ENCODE data around the gene DDR1.
A peak's percentile ranks its signal among the peaks of the same experiment; 100 is the strongest.

Gene DDR1

GRCh38 chr6:30873137-30873640, 11.1 kb upstream of the DDR1 start:
- no peak for TF ChIP-seq REST (IDR thresholded peaks at IDR 0.05; ENCODE audit: low read depth)
- TF ChIP-seq EGR1 (IDR thresholded peaks at IDR 0.05) = no peak
- no peak for TF ChIP-seq CEBPB (IDR thresholded peaks at IDR 0.05)
- no peak for TF ChIP-seq TCF12 (IDR thresholded peaks at IDR 0.05; ENCODE audit: low read depth)
- TF ChIP-seq USF1 (IDR thresholded peaks at IDR 0.05) = no peak
- no peak for TF ChIP-seq TAF1 (IDR thresholded peaks at IDR 0.05; ENCODE audit: low read depth)
- TF ChIP-seq YY1 (IDR thresholded peaks at IDR 0.05; ENCODE audit: low read depth) = no peak
- TF ChIP-seq NFIC (IDR thresholded peaks at IDR 0.05) = no peak
- TF ChIP-seq ZBTB7A (IDR thresholded peaks at IDR 0.05; ENCODE audit: low read depth) = no peak
- TF ChIP-seq RAD21 (IDR thresholded peaks at IDR 0.05; ENCODE audit: low read depth) = no peak
- no peak for TF ChIP-seq EP300 (IDR thresholded peaks at IDR 0.05; ENCODE audit: borderline replicate concordance)
- TF ChIP-seq MAX (IDR thresholded peaks at IDR 0.05) = no peak
- TF ChIP-seq CREB1 (IDR thresholded peaks at IDR 0.05; ENCODE audit: low read depth) = no peak
- TF ChIP-seq TEAD4 (IDR thresholded peaks at IDR 0.05) = no peak
- TF ChIP-seq FOXM1 (IDR thresholded peaks at IDR 0.05; ENCODE audit: borderline replicate concordance, low read depth) = no peak

- no peak for TF ChIP-seq ZBTB7A (IDR thresholded peaks at IDR 0.05; ENCODE audit: low read depth)
- TF ChIP-seq FOXM1 (IDR thresholded peaks at IDR 0.05; ENCODE audit: borderline replicate concordance, low read depth) = no peak
- TF ChIP-seq EGR1 (IDR thresholded peaks at IDR 0.05) = no peak
- TF ChIP-seq REST (IDR thresholded peaks at IDR 0.05; ENCODE audit: low read depth) = no peak
- TF ChIP-seq TCF12 (IDR thresholded peaks at IDR 0.05; ENCODE audit: low read depth) = no peak
- no peak for TF ChIP-seq NFIC (IDR thresholded peaks at IDR 0.05)
- TF ChIP-seq YY1 (IDR thresholded peaks at IDR 0.05; ENCODE audit: low read depth) = no peak
- TF ChIP-seq USF1 (IDR thresholded peaks at IDR 0.05) = no peak
- no peak for TF ChIP-seq EP300 (IDR thresholded peaks at IDR 0.05; ENCODE audit: borderline replicate concordance)
- TF ChIP-seq TAF1 (IDR thresholded peaks at IDR 0.05; ENCODE audit: low read depth) = no peak
- TF ChIP-seq MAX (IDR thresholded peaks at IDR 0.05) = no peak
- no peak for TF ChIP-seq CEBPB (IDR thresholded peaks at IDR 0.05)
- no peak for TF ChIP-seq CREB1 (IDR thresholded peaks at IDR 0.05; ENCODE audit: low read depth)
- no peak for TF ChIP-seq TEAD4 (IDR thresholded peaks at IDR 0.05)
Measured at GRCh38 chr6:30875244-30876038, 8.9 kb upstream of the DDR1 start.

- peak; percentile 52; the same call in 1 of the 2 replicates for TF ChIP-seq EP300 (IDR thresholded peaks at IDR 0.05; ENCODE audit: borderline replicate concordance)
- peak; percentile 23; the same call in 1 of the 2 replicates for TF ChIP-seq TEAD4 (IDR thresholded peaks at IDR 0.05)
- no peak for TF ChIP-seq EGR1 (IDR thresholded peaks at IDR 0.05)
- peak; percentile 76 for TF ChIP-seq NFIC (IDR thresholded peaks at IDR 0.05)
Measured at GRCh38 chr6:30876039-30876730, 8.1 kb upstream of the DDR1 start.

GRCh38 chr6:30877419-30878262, 6.7 kb upstream of the DDR1 start:
- TF ChIP-seq RAD21 (IDR thresholded peaks at IDR 0.05; ENCODE audit: low read depth) (peak; percentile 100), EGR1 (IDR thresholded peaks at IDR 0.05) (no peak), EP300 (IDR thresholded peaks at IDR 0.05; ENCODE audit: borderline replicate concordance) (peak; percentile 31; the same call in 1 of the 2 replicates), CEBPB (IDR thresholded peaks at IDR 0.05) (no peak), USF1 (IDR thresholded peaks at IDR 0.05) (no peak), CREB1 (IDR thresholded peaks at IDR 0.05; ENCODE audit: low read depth) (no peak), MAX (IDR thresholded peaks at IDR 0.05) (no peak), YY1 (IDR thresholded peaks at IDR 0.05; ENCODE audit: low read depth) (no peak), FOXM1 (IDR thresholded peaks at IDR 0.05; ENCODE audit: borderline replicate concordance, low read depth) (peak; percentile 17; the same call in 1 of the 2 replicates), TCF12 (IDR thresholded peaks at IDR 0.05; ENCODE audit: low read depth) (0 out of 2 replicates have a peak, but pooled peaks have one; percentile 23), TAF1 (IDR thresholded peaks at IDR 0.05; ENCODE audit: low read depth) (no peak), ZBTB7A (IDR thresholded peaks at IDR 0.05; ENCODE audit: low read depth) (no peak; the same call in 1 of the 2 replicates), NFIC (IDR thresholded peaks at IDR 0.05) (no peak), REST (IDR thresholded peaks at IDR 0.05; ENCODE audit: low read depth) (no peak), TEAD4 (IDR thresholded peaks at IDR 0.05) (no peak)
